SKM-1 (cell line): ENCODE results near the gene CCDC112.
A peak's percentile ranks its signal among the peaks of the same experiment; 100 is the strongest.
"Not testable (repeated sequence)": the region's sequence is repeated elsewhere in the genome, so short reads cannot be mapped to it uniquely, and the experiment has no call there.

Source experiments
- DNase-seq: peaks from one replicate; lab custom pipeline; 2025; ENCODE audit not compliant: unreplicated experiment; lab: John Stamatoyannopoulos, UW

Gene CCDC112, protein sequence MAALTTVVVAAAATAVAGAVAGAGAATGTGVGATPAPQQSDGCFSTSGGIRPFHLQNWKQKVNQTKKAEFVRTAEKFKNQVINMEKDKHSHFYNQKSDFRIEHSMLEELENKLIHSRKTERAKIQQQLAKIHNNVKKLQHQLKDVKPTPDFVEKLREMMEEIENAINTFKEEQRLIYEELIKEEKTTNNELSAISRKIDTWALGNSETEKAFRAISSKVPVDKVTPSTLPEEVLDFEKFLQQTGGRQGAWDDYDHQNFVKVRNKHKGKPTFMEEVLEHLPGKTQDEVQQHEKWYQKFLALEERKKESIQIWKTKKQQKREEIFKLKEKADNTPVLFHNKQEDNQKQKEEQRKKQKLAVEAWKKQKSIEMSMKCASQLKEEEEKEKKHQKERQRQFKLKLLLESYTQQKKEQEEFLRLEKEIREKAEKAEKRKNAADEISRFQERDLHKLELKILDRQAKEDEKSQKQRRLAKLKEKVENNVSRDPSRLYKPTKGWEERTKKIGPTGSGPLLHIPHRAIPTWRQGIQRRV

DNA sequence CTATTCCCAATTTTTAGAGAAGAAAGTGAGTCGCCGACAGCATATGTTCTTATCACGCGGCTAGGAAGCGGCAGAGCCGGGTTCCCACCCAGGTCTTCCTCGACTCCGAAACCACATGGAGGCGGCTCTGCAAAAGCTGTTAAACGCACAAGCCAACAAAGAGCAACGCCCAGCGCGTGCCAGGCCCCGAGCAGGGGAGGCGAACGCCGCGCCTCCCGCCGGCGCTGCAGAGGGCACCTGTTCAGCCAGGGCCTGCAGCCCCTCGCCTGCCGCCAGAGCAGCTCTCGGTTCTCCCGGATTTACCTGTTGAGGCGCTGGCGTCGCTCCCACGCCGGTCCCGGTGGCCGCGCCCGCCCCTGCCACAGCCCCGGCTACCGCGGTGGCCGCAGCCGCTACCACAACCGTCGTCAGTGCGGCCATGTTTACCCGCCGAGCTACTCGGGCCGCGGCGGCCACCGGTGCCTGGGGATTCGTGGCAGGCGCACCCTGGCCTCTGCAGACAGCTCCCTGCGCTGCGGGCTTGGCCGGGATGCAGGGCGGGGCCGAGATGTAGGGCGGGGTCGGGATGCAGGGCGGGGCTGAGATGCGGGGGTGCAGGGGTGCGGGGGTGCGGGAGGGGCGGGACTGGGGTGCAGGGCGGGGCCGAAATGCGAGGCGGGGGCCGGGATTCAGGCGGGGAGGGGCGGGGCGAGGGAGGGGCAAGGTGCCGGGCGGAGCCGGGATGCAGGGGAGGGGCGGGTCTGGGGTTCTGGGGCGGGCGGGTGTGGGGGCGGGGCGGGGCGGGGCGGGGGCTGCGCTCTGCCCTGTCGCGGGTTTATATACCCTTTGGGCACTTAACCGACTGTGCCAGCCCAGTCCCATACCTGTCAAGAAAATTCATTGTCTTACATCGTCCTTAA, at the start of gene CCDC112:
Gene CCDC112 (minus strand): TSS at position 531 of the 899 bp plus-strand sequence. CDS start 111 bp downstream, at position 420.
- DNase-seq, result peak; percentile 13

DNA sequence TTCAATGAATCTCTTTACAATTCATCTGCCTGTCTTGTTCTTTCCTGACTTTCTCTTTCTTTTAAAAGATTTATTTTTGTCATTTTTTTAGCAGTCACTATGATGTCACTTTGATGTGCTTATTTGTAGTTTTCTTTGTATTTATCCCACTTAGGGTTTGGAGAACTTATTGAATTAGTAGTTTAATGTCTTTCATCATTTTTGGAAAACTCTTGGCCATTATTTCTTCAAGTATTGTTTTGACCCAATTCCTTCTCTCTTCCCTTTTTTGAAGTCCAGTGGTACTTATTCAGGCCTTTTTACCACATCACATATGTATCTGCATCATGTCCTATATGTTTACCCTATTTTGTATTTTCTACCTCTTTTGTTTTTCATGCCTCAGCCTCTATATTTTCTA, 48.9 kb upstream of the CCDC112 start:
- DNase-seq, result no peak

DNA sequence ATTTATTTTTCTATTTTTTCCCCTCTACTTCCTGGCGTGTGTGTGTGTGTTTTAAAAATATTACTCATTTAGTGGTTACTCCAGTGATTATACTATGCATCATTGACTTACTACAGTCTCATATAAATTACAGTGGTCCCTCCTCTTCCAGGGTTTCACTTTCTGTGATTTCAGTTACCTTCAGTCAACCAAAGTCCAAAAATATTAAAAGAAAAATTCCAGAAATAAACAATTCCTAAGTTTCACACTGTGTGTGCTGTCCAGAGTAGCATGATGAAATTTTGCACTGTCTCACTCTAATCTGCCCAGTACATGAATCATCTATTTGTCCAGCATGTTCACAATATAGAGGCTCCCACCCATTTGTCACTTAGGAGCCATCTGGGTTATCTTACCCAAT, 47.4 kb upstream of the CCDC112 start:
- DNase-seq, result no peak

DNA sequence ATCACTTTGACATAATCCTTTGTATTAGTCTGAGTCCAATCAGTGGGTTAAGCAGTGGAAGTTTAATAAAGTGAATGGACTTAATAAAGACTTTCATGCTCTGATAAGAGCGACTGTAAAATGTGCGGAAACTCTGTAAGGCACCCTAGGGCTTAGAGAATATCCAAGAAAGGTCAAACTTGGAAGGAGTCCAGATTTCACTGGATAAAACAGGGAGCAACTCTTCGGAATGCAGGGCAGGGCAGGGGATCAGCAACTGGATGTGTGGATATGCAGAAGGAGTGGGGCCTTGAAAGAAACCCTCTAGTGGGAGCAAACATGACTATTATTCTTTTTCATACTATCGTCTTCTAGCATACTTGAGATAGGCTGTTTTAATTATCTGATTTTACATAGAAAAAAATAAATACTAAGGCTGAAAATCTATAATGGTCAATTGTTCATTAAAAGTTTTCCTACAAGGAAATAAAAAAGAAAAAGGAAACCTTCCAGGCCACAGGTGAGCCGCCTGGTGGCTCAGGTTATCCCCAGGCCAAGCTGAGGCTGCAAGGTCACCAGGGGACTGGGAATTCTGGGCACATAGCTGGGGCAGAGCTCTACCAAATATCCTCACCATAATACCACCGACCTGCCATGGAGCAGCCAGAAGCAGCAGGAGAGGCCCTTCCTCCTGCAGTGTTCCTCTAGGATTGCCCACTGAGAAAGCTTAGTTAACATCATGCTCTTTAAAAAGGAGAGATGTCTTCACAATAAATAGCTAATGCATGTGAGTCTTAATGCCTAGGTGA, 46.3 kb upstream of the CCDC112 start:
- no peak for DNase-seq

DNA sequence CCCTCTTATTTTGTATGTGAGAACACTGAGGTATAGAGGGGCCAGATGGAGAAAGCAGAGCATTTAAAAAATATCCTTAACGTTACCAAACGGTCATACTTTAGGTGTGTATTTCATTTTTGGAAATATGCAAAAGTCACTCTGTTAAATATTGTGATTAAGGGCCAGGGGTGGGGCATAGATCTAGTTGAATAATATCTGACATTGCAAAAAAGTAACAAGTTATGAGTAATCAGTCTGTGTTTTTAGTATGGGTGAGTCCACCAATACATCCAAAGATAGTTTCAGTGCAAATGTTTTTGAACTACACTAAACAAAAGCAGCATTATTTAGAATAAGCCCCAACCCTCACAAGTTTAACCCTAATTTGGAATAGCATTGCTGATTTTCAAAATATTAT, 45.3 kb upstream of the CCDC112 start:
- no peak for DNase-seq

DNA sequence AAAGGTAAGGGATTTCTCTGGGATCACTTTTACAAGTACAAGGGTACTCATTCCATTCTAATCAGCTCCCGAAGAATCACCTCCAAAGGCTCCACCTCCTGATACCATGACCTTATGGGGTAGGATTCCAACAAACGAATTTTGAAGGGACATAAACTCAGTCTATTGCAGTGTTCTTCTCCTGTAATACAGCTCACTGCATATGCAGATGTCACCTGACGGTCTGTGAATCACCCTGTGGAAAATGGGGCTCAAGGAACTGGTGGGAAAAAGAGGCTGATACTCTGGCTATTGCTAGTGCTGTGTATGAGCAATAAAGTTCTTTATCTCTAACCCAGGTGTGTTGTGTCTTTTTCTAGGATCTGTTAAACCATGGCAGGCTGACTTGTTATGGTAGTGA, 42.4 kb upstream of the CCDC112 start:
- no peak for DNase-seq

DNA sequence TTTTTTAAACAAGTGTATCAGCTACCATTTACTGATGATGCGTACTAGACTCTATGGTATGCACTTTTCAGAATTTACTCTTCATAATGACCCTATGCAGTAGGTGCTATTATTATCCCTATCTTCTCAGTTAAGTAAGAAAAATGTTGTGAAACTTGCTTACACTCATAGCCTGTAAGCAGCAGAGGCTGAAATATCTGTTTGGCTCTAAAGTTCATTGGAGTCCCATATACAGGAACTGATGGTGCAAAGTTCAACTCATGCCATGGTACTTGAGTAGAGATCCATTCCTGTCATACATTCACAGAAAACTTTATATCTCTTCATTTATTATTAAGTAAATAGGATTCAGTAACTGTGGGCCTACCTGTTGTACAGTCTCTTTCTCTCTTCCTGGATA, 41.4 kb upstream of the CCDC112 start:
- no peak for DNase-seq

DNA sequence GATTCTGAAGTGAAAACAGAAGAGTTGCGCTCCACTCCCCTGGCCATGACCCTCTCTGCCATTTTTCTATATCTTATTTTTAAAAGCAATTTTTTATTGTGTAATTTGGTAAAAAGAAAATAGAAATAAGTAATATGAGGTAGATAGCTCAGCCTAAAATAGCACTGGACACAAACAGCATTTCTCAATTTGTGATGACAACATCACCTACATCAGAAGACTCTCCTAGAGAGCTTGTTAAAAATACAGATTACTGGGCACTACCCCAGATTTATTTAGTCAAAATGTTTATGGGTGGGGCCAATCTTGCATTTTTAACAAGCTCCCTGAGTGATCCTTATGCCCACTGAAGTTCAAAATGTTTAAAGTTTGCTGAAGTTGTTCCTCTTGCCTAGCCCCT, 40.5 kb upstream of the CCDC112 start:
- DNase-seq, result no peak

DNA sequence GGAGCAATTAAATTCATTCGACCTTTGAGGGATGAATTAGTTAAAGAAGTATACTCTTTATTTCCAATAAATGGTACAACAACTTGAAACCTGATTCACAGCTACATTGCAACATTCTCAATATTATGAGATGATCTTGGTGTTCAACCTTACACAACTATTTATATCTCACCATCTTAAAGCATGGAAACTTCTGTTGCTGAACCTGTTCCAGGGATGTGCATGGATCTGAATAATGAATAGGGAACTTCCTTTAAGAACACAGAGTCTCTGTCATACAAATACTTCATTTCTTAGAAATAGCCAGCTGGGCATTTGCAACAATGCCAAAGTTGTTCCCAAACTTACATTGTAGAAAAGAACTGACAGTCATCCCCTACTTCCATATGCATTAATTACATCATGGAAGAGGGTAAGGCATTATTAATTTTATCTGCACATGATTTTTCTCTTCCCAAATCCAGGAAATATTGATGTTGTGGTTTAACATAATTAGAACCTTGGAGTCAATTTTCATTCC, 39.8 kb upstream of the CCDC112 start:
- DNase-seq, result no peak

DNA sequence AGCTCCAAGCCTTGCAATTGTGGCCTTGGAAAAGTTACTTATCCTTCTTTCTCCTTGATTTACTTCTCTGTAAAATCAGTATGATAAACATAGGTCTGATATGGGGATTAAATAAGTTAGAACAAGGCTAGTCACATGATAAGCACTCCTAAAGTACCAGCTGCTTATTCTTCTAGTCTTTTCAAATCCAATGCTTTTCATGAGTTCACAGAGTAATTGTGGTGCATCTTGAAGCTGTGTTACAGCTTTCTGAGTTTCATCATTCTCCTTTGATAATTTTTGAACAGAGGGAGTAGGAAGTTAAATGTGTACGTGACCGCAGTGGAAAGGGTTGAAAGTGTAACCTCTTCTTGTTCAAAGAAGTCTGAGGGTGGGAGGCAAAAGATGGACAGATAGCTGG, 38.8 kb upstream of the CCDC112 start:
- no peak for DNase-seq

DNA sequence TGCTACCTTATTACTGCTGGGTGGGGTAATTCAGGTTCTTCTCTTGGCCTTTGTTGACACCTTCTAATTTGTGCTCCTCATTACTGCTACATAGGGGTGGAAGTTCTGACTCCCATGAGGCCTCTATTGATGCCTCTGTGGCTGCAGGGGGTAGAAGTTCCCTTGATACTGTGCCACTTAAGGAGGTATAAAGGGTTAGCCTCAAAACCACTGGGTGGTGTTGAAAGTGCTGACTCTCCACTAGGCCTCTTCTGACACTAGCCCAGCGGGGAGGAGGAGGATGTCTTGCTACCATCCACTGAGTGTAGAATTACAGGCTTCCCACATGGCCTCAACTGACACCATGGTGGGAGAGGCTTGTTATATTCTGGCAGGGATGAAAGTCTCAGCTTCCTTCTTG, 36.7 kb upstream of the CCDC112 start:
- DNase-seq, result peak; percentile 72

DNA sequence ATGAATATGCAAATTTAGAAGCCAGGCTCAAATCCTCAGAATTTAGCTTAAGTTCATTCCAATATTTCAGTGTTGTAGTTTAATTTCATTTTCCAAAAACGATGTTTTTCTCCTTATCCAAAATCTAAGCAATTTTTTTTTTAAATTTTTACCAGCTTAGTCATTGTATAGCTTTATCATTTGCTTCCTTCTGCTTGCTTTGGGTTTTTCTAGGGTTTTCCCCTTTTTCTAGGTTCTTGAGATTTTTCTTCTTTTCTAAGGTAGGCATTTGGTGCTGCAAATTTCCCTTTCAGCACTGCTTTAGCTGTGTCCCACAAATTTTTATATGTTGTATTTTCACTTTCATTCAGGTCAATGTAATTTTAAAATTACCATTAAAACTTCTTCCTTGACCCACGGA, 34.4 kb upstream of the CCDC112 start:
- DNase-seq, result no peak

DNA sequence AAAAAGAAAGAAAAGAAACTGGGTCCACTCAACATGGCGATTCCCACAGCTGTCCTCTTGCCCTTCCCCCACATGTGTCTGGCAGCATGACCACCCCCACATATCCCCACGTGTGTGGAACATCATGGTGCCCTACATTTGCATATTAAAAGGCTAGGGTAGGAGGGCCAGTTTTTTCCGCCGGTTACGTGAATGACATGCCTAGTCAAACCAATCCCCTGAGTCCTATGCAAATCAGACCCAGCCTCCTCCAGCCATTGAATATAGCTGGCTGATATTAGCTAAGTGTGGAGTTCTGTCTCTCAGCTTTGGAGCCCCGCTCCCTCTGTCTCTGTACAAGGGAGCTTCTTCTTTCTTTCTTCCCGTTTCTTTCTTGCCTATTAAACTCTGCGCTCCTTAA, 33.0 kb upstream of the CCDC112 start:
- no peak for DNase-seq

DNA sequence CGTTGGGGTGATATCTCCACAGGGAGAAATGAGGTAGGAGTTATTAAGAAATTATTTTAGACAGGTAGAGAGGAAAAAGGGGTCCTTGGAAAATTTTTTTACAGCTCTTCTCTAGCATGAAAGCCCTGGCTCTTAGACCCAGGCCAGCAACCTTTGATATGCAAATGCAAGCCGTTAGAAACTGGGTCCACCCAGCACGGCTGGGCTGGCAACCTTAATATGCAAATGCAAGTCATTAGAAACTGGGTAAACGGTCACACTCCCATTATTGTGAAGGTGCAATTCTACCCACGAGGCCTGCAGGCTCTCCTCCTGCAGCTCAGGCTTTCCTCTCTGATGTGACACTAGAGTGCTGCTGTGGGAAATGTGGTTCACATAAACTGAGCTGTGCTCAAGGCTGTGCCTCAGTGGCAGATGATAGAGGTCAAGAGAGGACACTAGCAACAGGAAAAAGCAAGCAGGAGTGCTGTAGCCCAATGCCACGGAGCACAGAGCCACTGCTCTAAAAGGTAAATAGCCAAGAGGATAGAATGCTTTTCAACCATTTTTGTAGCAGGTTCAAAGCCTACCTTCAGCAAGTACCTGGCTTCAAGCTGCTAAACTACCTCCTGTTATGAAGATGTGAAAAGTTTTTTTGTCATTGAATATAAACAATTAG, 32.3 kb upstream of the CCDC112 start:
- DNase-seq, result not testable (repeated sequence)

DNA sequence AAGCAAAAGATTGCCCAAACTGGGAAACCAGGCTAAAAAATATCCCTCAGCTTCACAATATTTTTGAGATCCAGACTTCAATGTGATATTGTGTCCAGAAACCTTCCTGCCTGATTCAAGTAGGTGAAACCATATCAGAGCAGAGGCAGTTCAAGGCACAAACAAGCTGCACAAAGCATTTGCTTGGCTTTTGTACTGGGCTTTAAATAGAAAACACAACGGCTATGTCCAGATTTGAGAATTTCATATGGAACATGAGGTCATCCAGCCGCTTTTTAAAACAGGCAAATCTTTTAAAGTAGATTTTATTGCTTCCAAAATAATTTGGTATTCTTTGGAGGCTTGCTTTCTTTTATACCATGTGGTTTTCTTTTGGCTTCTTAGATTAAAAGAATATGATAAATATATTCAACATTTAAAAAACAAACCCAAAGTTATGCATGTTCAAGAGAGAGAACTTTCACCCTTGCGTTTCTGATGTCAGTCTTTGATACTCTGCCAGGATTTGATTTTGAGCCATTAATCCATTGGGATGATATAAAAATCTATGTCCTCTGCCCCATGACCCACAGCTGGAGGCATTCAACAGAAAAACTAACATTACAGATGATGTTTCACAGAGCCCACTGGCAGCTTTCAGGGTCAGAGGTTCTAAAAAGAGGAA, 29.0 kb upstream of the CCDC112 start:
- no peak for DNase-seq

DNA sequence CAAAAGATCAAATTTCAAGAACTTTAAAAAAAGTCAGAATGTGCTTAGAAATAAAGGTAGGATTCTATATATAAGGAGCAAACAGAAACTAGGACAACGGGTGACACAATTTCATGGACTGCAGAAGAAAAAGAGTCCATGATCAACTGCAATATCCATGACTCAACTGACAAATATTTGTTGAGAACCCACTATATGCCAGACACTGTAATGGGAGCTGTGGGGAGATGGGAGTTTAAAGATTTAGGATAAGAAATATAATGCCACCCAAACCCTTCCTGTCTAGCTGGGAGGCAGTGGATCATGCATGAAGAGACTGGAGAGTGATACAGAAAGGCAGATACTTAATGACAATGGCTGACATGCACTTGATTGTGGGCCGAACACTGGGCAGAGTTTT, 27.6 kb upstream of the CCDC112 start:
- DNase-seq, result no peak

DNA sequence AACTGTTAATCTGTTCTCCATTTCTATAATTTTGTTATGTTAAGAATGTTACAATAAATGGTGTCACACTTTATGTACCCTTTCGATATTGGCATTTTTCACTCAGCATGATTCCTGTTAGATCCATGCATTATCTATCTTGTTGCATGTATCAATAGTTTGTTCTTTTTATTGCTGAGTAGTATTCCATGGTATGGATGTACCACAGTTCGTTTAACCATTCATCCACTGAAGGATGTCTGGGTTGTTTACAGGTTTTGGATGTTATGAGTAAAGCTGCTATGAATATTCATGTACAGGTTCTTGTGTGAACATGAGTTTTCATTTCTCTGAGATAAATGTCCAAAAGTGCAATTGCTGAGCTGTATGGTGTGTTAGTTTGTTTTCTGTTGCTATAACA, 26.3 kb upstream of the CCDC112 start:
- no peak for DNase-seq

DNA sequence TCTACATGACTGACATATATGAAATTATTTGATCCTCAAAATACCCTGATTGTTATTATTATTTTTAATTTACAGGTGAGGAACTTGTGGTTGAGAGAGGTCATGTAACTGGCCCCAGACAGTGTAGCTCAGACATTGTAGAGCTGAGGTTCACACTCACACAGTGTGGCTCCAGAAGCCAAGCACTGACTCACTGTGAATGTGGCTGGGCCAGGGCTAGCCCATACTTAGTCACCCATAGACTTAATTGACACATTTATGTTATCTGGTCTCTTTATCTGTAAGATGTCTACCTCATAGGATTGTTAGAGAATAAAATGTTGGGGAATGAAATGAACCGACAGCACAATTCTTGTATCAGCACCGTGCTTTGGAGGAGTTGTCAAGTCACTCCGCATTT, 24.9 kb upstream of the CCDC112 start:
- no peak for DNase-seq

DNA sequence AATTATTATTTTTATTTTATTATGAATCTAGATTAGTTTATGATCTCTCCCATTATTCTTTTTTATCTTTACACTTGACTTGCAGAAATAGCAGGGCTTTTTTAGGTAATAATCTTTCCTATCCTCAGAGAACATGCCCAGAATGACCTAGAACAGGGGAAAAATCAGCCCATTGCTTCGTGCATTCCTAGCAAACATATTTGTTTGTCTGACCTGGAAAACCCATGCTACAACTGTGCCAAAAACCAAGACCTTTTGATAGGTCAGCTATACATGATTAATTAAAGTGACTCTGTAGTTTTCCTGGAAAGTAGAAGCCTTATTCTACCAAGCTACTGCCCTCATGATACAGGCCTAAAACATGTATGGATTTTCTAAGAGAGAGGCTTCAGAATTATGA, 24.1 kb upstream of the CCDC112 start:
- DNase-seq, result no peak

DNA sequence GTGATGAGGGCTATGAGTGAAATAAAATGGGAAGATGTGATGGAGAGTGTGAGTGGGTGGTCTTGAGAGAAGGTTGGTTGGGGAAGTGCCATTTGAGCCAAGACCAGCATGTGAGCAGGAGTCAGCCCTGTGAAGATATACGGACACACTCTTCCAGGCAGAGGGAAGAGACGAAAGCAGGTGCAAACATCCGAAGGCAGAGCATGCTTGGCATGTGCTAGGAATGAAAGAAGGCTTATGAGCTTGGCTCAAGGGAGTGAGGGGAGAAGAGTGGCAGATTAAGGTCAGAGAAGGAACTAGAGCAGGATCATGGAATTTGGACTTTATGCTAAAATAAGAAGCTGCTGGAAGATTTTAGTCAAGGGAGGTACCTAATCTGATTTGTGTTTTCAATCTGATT, 23.6 kb upstream of the CCDC112 start:
- no peak for DNase-seq
